WTC11 (cell line): ENCODE results near the gene NLRC5. TPM values are rescaled to one million over a fixed set of nuclear protein-coding genes. Genes with fewer than 3 reads are reported as not detected.

Experiments
- ATAC-seq: fragments of 200-7000 bp; cut with Tn5 transposase; 2 replicates; pipeline ENCODE4 v1.10.0; 2021; ENCODE audit warnings: mild to moderate bottlenecking, moderate library complexity
- Bru-seq: library from RNA; stranded (reverse); fragments of 400-500 nt; gene quantifications from one replicate; lab custom pipeline; 2021; lab: Mats Ljungman, UMichigan
- CTCF ChIA-PET: fragments of 300-600 bp; sonication (Branson Sonifier 250); formaldehyde crosslinking; loops from one replicate; lab custom pipeline; 2021; ENCODE audit warnings: antibody characterized with exemption; lab: Charles Lee
- POLR2A ChIA-PET: fragments of 350-600 bp; sonication (Branson Sonifier 250); formaldehyde crosslinking; loops from one replicate; lab custom pipeline; 2021; ENCODE audit warnings: antibody characterized with exemption; lab: Charles Lee
- DNase-seq: peaks from one replicate; pipeline ENCODE4 v3.0.0; 2021; ENCODE audit warnings: low spot score
- H3K27ac Mint-ChIP-seq: 2 replicates; pipeline ENCODE4 v1.8.0; 2021; ENCODE audit warnings: mixed read lengths
- H3K27me3 Mint-ChIP-seq: 2 replicates; pipeline ENCODE4 v1.8.0; 2021; ENCODE audit warnings: low read depth, mild to moderate bottlenecking, moderate library complexity, mixed read lengths
- H3K36me3 Mint-ChIP-seq: 2 replicates; pipeline ENCODE4 v1.8.0; 2021; ENCODE audit warnings: mixed read lengths
- H3K4me1 Mint-ChIP-seq: 2 replicates; pipeline ENCODE4 v1.8.0; 2022; ENCODE audit warnings: mixed read lengths
- H3K4me3 Mint-ChIP-seq: 2 replicates; pipeline ENCODE4 v1.8.0; 2021; ENCODE audit warnings: mild to moderate bottlenecking, moderate library complexity, mixed read lengths
- H3K9me3 Mint-ChIP-seq: 2 replicates; pipeline ENCODE4 v1.8.0; 2021; ENCODE audit warnings: mixed read lengths
- ATF6 ChIP-seq: sonication (generic); formaldehyde crosslinking; IDR thresholded peaks from 2 replicates; pipeline ENCODE4 v1.8.1; 2023; ENCODE audit warnings: mild to moderate bottlenecking, missing genetic modification reagents
- FOXP1 ChIP-seq: sonication (generic); formaldehyde crosslinking; IDR thresholded peaks from 2 replicates; pipeline ENCODE4 v1.8.0; 2022; ENCODE audit warnings: missing genetic modification reagents, mild to moderate bottlenecking, moderate library complexity, borderline replicate concordance
- GABPB1 ChIP-seq: sonication (generic); formaldehyde crosslinking; IDR thresholded peaks from 2 replicates; pipeline ENCODE4 v1.8.1; 2023; ENCODE audit warnings: mild to moderate bottlenecking, missing genetic modification reagents
- IRF2 ChIP-seq: sonication (generic); formaldehyde crosslinking; IDR thresholded peaks from 2 replicates; pipeline ENCODE4 v1.8.0; 2022; ENCODE audit warnings: low read depth, missing genetic modification reagents, borderline replicate concordance
- JAZF1 ChIP-seq: fragments of 250-450 bp; sonication (Bioruptor Pico); IDR thresholded peaks from 2 replicates; pipeline ENCODE4 v1.9.0; 2021; ENCODE audit warnings: moderate library complexity, mild to moderate bottlenecking, inconsistent platforms
- NFYB ChIP-seq: sonication (generic); formaldehyde crosslinking; conservative IDR thresholded peaks from 2 replicates; pipeline ENCODE4 v1.8.0; 2022; ENCODE audit warnings: low read depth, missing genetic modification reagents
- SMAD3 ChIP-seq: sonication (generic); formaldehyde crosslinking; IDR thresholded peaks from 2 replicates; pipeline ENCODE4 v1.8.0; 2022; ENCODE audit warnings: missing genetic modification reagents, mild to moderate bottlenecking, borderline replicate concordance
- SMAD4 ChIP-seq: sonication (generic); formaldehyde crosslinking; IDR thresholded peaks from 2 replicates; pipeline ENCODE4 v1.8.0; 2022; ENCODE audit warnings: mild to moderate bottlenecking, missing genetic modification reagents
- SP1 ChIP-seq: sonication (generic); formaldehyde crosslinking; conservative IDR thresholded peaks from 2 replicates; pipeline ENCODE4 v1.8.1; 2022; ENCODE audit warnings: missing genetic modification reagents
- USF2 ChIP-seq: sonication (generic); formaldehyde crosslinking; IDR thresholded peaks from 2 replicates; pipeline ENCODE4 v1.8.1; 2023; ENCODE audit warnings: mild to moderate bottlenecking, missing genetic modification reagents, moderate library complexity
- ZNF219 ChIP-seq: sonication (generic); formaldehyde crosslinking; IDR thresholded peaks from 2 replicates; pipeline ENCODE4 v1.8.0; 2023; ENCODE audit warnings: missing genetic modification reagents, mild to moderate bottlenecking, borderline replicate concordance
- ZNF263 ChIP-seq: sonication (generic); formaldehyde crosslinking; IDR thresholded peaks from 2 replicates; pipeline ENCODE4 v1.8.1; 2022; ENCODE audit warnings: low read depth, mild to moderate bottlenecking, moderate library complexity, missing genetic modification reagents
- ZNF423 ChIP-seq: fragments of 250-450 bp; sonication (Bioruptor Pico); IDR thresholded peaks from 2 replicates; pipeline ENCODE4 v2.1.2; 2022; ENCODE audit warnings: mild to moderate bottlenecking, moderate library complexity
- long read RNA-seq, 3 experiments: library from RNA in 1 of 3; library from capped mRNA in 1 of 3; library from polyadenylated mRNA in 1 of 3; unstranded in 2 of 3; stranded (forward) in 1 of 3; transcript quantifications; one replicate each; pipeline ENCODE4 v2.0.0, GENCODE V29; 2021
- total RNA-seq: library from RNA; stranded (reverse); gene quantifications from 3 replicates; pipeline ENCODE4 v1.2.3, GENCODE V29; 2021
- TF ChIP-seq, protein P1 (sequence below): fragments of 250-450 bp; sonication (Bioruptor Pico); conservative IDR thresholded peaks from 2 replicates; pipeline ENCODE4 v1.9.0; 2021; ENCODE audit warnings: mild to moderate bottlenecking
- TF ChIP-seq, protein P2 (sequence below): sonication (generic); formaldehyde crosslinking; IDR thresholded peaks from 2 replicates; pipeline ENCODE4 v1.8.0; 2022; ENCODE audit warnings: mild to moderate bottlenecking, missing genetic modification reagents
- TF ChIP-seq, protein P3 (sequence below): sonication (generic); formaldehyde crosslinking; IDR thresholded peaks from 2 replicates; pipeline ENCODE4 v1.8.0; 2022; ENCODE audit warnings: mild to moderate bottlenecking, missing genetic modification reagents
- TF ChIP-seq, protein P4 (sequence below): sonication (generic); formaldehyde crosslinking; IDR thresholded peaks from 2 replicates; pipeline ENCODE4 v1.8.1; 2023; ENCODE audit warnings: mild to moderate bottlenecking, missing genetic modification reagents
- TF ChIP-seq, protein P5 (sequence below): sonication (generic); formaldehyde crosslinking; IDR thresholded peaks from 2 replicates; pipeline ENCODE4 v1.8.1; 2022; ENCODE audit warnings: mild to moderate bottlenecking, missing genetic modification reagents, moderate library complexity, borderline replicate concordance
- TF ChIP-seq, protein P6 (sequence below): sonication (generic); formaldehyde crosslinking; IDR thresholded peaks from 2 replicates; pipeline ENCODE4 v1.8.1; 2023; ENCODE audit warnings: mild to moderate bottlenecking, missing genetic modification reagents, moderate library complexity

NLRC5 gene
- total RNA-seq, result 2.6 to 2.8 TPM (median 2.7 TPM) in 3 replicates
- Bru-seq, nascent RNA, result percentile 19 among the genes with signal in this experiment
- long read RNA-seq, experiment 1, partial matches to known transcripts, result 0 of 3 reads
- long read RNA-seq, experiment 1, other reads (novel, unspliced or antisense), result 3 of 3 reads
- long read RNA-seq, experiment 2, partial matches to known transcripts, result 1 of 2 reads
- long read RNA-seq, experiment 2, other reads (novel, unspliced or antisense), result 1 of 2 reads
- long read RNA-seq, experiment 3, result 0 reads

DNA sequence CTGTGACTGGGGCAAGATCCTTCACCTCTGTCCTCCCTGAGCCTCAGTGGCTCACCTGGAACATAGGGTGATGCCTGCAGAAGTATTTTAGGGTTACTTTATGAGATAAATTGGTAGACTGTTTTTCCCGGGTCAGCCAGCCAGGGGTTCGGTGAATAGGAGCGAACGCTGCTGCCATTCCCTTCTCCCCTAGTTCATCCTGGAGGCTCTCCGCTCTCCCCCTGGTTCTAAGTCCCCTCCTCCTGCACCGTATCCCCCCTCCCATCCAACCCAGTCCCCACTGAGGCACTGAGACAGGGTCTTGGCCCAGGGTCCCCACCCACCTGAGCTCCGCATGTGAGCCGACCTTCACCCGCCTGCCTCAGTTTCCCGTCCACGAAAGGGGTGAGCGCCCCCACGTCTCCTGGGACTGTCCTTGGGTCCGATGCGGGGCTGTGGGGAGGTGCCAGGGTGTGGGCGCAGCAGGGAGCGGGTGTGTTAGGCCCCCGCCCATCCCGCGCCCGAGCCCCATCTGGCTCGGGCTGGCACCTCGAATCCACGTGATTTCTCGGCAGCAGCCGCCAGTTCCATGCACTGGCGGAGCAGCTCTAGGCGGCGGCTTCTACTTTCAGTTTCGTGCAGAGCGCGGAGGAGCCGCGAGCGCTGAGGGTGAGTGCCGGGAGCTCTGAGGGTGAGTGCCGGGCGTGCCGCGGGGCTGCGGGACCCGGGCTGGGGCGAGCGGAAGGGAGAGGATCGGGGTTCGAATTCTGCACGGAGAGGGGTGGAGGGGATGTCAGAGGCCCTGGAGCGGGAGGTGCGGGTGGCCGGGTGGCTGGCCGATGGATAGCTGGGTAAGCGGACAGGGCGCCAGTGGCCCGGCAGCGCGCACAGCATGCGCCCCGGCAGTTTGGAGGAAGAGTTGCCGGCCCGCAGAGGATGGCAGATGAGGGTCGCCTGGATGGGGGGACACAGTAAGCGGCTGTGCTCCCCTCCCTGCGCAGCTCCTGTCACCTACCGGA lies at the start of gene NLRC5:
NLRC5 (plus strand) TSS at position 610 of the 998 bp plus-strand sequence. CDS start 31,156 bp downstream, outside the sequence.
- Mint-ChIP-seq H3K4me3 (peak within 1 kb of the TSS; percentile 84), H3K9me3 (no peaks in the 10 kb centered on the region), H3K27ac (no peak within 1 kb of the TSS), H3K4me1 (peaks cover 25% of the 10 kb centered on the region), H3K27me3 (peaks cover 44% of the 10 kb centered on the region), H3K36me3 (no peaks in the 10 kb centered on the region)
- CTCF ChIA-PET, result interaction anchor here (0.8 to 1.5 kb wide), 7 partner anchors 8 to 428 kb away, joined by 3 to 11 read pairs (median 4); no protein-coding TSS in a partner anchor
- POLR2A ChIA-PET, result no interaction called here
- TF ChIP-seq, protein P1, sequence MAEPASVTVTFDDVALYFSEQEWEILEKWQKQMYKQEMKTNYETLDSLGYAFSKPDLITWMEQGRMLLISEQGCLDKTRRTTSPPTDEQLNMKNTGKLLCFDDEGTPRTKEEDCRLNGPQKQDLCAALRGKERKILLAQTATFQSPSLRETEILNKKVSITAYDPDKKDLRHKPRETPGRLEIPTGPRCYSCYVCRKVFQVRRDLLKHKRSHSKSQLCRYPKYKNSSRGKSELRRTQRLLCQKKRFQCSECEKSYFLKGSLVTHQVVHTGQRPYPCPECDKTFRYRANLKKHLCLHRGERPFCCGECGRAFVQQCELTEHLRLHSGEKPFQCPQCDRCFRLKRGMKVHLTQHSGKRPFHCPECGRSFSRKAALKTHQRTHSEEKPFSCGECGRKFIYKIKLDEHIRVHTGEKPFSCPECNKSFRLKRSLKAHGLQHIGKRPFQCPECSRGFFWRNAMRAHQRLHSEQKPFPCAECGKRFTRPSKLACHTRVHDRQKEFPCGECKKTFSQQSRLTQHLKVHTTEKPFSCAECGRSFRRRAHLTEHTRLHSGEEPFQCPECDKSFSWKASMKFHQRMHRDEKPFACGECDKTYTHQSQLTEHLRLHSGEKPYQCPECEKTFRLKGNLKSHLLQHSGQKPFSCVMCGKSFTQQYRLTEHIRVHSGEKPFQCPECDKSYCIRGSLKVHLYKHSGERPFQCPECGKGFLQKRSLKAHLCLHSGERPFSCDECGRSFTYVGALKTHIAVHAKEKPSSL (CRISPR knock-in tag), result no peak
- TF ChIP-seq, protein P2, sequence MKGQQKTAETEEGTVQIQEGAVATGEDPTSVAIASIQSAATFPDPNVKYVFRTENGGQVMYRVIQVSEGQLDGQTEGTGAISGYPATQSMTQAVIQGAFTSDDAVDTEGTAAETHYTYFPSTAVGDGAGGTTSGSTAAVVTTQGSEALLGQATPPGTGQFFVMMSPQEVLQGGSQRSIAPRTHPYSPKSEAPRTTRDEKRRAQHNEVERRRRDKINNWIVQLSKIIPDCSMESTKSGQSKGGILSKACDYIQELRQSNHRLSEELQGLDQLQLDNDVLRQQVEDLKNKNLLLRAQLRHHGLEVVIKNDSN (CRISPR knock-in tag), result 0 out of 2 replicates have a peak, but pooled peaks have one; percentile 38
- TF ChIP-seq SP1, result no peak; the same call in 1 of the 2 replicates
- TF ChIP-seq, protein P3, sequence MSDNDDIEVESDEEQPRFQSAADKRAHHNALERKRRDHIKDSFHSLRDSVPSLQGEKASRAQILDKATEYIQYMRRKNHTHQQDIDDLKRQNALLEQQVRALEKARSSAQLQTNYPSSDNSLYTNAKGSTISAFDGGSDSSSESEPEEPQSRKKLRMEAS (CRISPR knock-in tag), result peak; percentile 73; the same call in 1 of the 2 replicates
- 0 out of 2 replicates have a peak, but pooled peaks have one; percentile 23 for TF ChIP-seq ZNF263 (CRISPR knock-in tag)
- no peak for TF ChIP-seq ZNF219 (CRISPR knock-in tag)
- TF ChIP-seq JAZF1 (CRISPR knock-in tag), result no peak
- peak; percentile 54; the same call in 1 of the 2 replicates for TF ChIP-seq FOXP1 (CRISPR knock-in tag)
- no peak for TF ChIP-seq SMAD4 (CRISPR knock-in tag)
- TF ChIP-seq SMAD3 (CRISPR knock-in tag), result no peak
- peak; percentile 60; the same call in 1 of the 2 replicates for TF ChIP-seq USF2 (CRISPR knock-in tag)
- TF ChIP-seq IRF2, result no peak
- no peak for TF ChIP-seq ATF6
- TF ChIP-seq, protein P4, sequence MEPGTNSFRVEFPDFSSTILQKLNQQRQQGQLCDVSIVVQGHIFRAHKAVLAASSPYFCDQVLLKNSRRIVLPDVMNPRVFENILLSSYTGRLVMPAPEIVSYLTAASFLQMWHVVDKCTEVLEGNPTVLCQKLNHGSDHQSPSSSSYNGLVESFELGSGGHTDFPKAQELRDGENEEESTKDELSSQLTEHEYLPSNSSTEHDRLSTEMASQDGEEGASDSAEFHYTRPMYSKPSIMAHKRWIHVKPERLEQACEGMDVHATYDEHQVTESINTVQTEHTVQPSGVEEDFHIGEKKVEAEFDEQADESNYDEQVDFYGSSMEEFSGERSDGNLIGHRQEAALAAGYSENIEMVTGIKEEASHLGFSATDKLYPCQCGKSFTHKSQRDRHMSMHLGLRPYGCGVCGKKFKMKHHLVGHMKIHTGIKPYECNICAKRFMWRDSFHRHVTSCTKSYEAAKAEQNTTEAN (CRISPR knock-in tag), result no peak
- no peak; the same call in 1 of the 2 replicates for TF ChIP-seq ZNF423 (CRISPR knock-in tag)
- TF ChIP-seq NFYB (CRISPR knock-in tag), result no peak
- TF ChIP-seq GABPB1 (CRISPR knock-in tag), result peak; percentile 56; the same call in 1 of the 2 replicates
- TF ChIP-seq, protein P5, sequence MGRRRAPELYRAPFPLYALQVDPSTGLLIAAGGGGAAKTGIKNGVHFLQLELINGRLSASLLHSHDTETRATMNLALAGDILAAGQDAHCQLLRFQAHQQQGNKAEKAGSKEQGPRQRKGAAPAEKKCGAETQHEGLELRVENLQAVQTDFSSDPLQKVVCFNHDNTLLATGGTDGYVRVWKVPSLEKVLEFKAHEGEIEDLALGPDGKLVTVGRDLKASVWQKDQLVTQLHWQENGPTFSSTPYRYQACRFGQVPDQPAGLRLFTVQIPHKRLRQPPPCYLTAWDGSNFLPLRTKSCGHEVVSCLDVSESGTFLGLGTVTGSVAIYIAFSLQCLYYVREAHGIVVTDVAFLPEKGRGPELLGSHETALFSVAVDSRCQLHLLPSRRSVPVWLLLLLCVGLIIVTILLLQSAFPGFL (CRISPR knock-in tag), result no peak
- TF ChIP-seq, protein P6, sequence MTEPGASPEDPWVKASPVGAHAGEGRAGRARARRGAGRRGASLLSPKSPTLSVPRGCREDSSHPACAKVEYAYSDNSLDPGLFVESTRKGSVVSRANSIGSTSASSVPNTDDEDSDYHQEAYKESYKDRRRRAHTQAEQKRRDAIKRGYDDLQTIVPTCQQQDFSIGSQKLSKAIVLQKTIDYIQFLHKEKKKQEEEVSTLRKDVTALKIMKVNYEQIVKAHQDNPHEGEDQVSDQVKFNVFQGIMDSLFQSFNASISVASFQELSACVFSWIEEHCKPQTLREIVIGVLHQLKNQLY, result no peak
- DNase-seq (peak; percentile 68), ATAC-seq (peak; percentile 86)
